Activated CD8-positive, alpha-beta T cell treated with anti-CD3 and anti-CD28 coated beads for 36 hours (primary cell): ENCODE results near the gene TDRD12. TPM values are rescaled to one million over a fixed set of nuclear protein-coding genes. Genes with fewer than 3 reads are reported as not detected.

Source experiments
- ATAC-seq: fragments of 200-7000 bp; cut with Tn5 transposase; one replicate; pipeline ENCODE4 v1.10.0; 2021; ENCODE audit warnings: mild to moderate bottlenecking, moderate library complexity
- CTCF ChIA-PET: fragments of 350-600 bp; sonication (Branson Sonifier 250); formaldehyde crosslinking; loops from one replicate; lab custom pipeline; 2021; ENCODE audit warnings: antibody characterized with exemption; lab: Charles Lee
- POLR2A ChIA-PET: fragments of 350-600 bp; sonication (Branson Sonifier 250); formaldehyde crosslinking; loops from one replicate; lab custom pipeline; 2021; ENCODE audit warnings: antibody characterized with exemption; lab: Charles Lee
- DNase-seq: peaks from one replicate; pipeline ENCODE4 v3.0.0-alpha.2; 2020
- H3K27ac Mint-ChIP-seq: one replicate; pipeline ENCODE4 v1.8.0; 2021; ENCODE audit warnings: mild to moderate bottlenecking, mixed read lengths
- H3K27me3 Mint-ChIP-seq: one replicate; pipeline ENCODE4 v1.8.0; 2021; ENCODE audit warnings: mixed read lengths
- H3K36me3 Mint-ChIP-seq: one replicate; pipeline ENCODE4 v1.8.0; 2021; ENCODE audit warnings: low read depth, mixed read lengths
- H3K4me1 Mint-ChIP-seq: one replicate; pipeline ENCODE4 v1.8.0; 2021; ENCODE audit warnings: low read depth, mixed read lengths
- H3K4me3 Mint-ChIP-seq: one replicate; pipeline ENCODE4 v1.8.0; 2021; ENCODE audit warnings: mild to moderate bottlenecking, moderate library complexity, mixed read lengths
- H3K9me3 Mint-ChIP-seq: one replicate; pipeline ENCODE4 v1.8.0; 2021; ENCODE audit warnings: mixed read lengths
- intact Hi-C: fragments of 100-400 bp; cut with micrococcal nuclease; formaldehyde crosslinking; loops from one replicate; pipeline ENCODE4 v1.10.0; 2022
- total RNA-seq, 2 experiments: library from RNA; stranded (reverse); gene quantifications; one replicate each; pipeline ENCODE4 v1.2.3, GENCODE V29; 2021
- TF ChIP-seq, protein P1 (sequence below): fragments of 200-600 bp; IDR thresholded peaks from one replicate; pipeline ENCODE4 v1.8.0; 2022; ENCODE audit warnings: antibody characterized with exemption, mild to moderate bottlenecking

TDRD12 gene
- total RNA-seq, 2 experiments from 2014 or later = 0.13 TPM; not detected in 1

- no peak for DNase-seq
- Mint-ChIP-seq H3K27ac (no peak overlapping the region), H3K9me3 (no peaks in the 10 kb centered on the region), H3K36me3 (no peaks in the 10 kb centered on the region), H3K4me3 (no peak overlapping the region), H3K27me3 (peaks cover 15% of the 10 kb centered on the region), H3K4me1 (peaks cover 13% of the 10 kb centered on the region)
- TF ChIP-seq, protein P1, sequence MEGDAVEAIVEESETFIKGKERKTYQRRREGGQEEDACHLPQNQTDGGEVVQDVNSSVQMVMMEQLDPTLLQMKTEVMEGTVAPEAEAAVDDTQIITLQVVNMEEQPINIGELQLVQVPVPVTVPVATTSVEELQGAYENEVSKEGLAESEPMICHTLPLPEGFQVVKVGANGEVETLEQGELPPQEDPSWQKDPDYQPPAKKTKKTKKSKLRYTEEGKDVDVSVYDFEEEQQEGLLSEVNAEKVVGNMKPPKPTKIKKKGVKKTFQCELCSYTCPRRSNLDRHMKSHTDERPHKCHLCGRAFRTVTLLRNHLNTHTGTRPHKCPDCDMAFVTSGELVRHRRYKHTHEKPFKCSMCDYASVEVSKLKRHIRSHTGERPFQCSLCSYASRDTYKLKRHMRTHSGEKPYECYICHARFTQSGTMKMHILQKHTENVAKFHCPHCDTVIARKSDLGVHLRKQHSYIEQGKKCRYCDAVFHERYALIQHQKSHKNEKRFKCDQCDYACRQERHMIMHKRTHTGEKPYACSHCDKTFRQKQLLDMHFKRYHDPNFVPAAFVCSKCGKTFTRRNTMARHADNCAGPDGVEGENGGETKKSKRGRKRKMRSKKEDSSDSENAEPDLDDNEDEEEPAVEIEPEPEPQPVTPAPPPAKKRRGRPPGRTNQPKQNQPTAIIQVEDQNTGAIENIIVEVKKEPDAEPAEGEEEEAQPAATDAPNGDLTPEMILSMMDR = no peak
- ChIA-PET POLR2A (no interaction called here), CTCF (interaction anchor here (0.6 kb wide), 1 partner anchor 124 kb away, joined by 3 read pairs; no protein-coding TSS in a partner anchor)
- ATAC-seq = no peak
- intact Hi-C loops = no loop called here
Observed at GRCh38 chr19:32823747-32824102, 104.2 kb downstream of the TDRD12 start.

DNA sequence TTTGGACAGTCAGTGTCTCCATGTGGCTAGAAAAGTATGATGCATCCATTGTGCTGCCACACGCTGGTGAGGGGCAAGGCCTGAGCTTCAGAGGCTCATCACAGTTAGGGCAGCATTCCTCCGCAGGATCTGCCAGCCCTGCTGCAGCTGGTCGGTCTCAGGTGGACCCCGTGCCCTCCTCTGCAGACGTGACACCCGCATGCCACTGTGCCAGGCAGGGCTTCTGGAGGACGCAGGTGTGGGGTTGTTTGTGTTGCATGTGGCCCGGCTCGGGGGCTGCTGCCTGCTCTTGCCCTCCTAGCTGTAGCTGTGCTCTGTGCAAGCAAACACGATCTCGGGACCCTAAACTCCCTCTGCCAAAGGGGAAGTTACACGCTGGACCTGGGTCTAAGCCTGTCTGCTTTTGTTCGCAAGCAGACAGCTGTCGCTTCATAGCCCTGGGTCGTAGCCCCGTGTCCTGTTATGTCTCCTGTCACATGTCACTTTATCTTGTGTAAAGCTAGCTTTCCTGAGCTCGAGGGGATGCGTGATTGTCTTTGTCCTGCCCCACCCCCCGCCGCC lies 104.7 kb downstream of the TDRD12 start:
- TF ChIP-seq, protein P1 = no peak
- Mint-ChIP-seq H3K4me1 (peaks cover 13% of the 10 kb centered on the region), H3K9me3 (no peaks in the 10 kb centered on the region), H3K27me3 (peaks cover 15% of the 10 kb centered on the region), H3K27ac (no peak overlapping the region), H3K4me3 (no peak overlapping the region), H3K36me3 (no peaks in the 10 kb centered on the region)
- intact Hi-C loops = no loop called here
- ChIA-PET CTCF (interaction anchor here (0.6 kb wide), 1 partner anchor 124 kb away, joined by 3 read pairs; no protein-coding TSS in a partner anchor), POLR2A (no interaction called here)
- no peak for DNase-seq
- no peak for ATAC-seq

- ATAC-seq (no peak), DNase-seq (no peak)
- Mint-ChIP-seq H3K27ac (no peak overlapping the region), H3K9me3 (no peaks in the 10 kb centered on the region), H3K4me3 (no peak overlapping the region), H3K36me3 (no peaks in the 10 kb centered on the region), H3K27me3 (peaks cover 12% of the 10 kb centered on the region), H3K4me1 (peaks cover 6% of the 10 kb centered on the region)
- POLR2A ChIA-PET = no interaction called here
- TF ChIP-seq, protein P1 = no peak
- intact Hi-C loops = no loop called here
- CTCF ChIA-PET = no interaction called here
Observed at GRCh38 chr19:32824916-32825608, 105.5 kb downstream of the TDRD12 start.

GRCh38 chr19:32828139-32828538 lies 108.6 kb downstream of the TDRD12 start:
- POLR2A ChIA-PET = no interaction called here
- CTCF ChIA-PET = interaction anchor here (1.0 kb wide), 1 partner anchor 228 kb away, joined by 3 read pairs; no protein-coding TSS in a partner anchor
- DNase-seq (no peak), ATAC-seq (no peak)
- Mint-ChIP-seq H3K4me3 (no peak overlapping the region), H3K36me3 (no peaks in the 10 kb centered on the region), H3K4me1 (no peaks in the 10 kb centered on the region), H3K9me3 (no peaks in the 10 kb centered on the region), H3K27me3 (peaks cover 12% of the 10 kb centered on the region), H3K27ac (no peak overlapping the region)
- intact Hi-C loops = no loop called here
- TF ChIP-seq, protein P1 = no peak

DNA sequence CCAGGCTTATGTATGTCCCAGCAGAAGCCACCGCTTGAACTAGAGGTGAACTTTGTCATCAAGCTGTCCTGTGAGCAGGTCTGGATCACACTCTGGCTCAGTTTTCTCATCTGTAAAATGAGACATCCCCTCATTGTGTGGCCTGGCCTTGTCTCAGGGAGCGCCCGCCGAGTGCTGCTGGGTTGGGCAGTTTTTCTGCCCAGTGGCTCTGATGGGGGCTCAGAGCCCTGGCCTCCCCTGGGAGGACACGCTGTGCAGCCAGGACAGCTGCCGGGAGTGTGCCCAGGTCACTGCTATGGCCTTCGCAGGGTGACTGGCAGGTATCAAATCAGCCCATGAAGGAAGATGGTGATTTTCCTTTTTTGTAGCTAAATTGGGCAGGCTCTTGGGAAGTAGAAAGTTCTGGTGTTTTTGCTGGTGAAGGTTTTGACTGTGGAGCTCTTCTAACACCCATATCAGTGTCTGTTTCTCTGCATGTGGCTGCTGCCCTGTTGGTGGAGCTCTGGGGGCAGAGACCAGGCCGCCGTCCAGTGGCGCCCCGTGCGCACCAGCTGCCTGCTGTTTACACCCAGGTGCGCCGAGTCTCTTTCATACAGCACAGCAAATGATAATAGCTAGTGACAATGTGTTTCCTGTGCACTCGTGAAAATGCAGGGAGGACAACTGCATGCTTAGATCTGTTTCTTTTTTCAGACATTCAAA lies 109.2 kb downstream of the TDRD12 start:
- Mint-ChIP-seq H3K27ac (no peak overlapping the region), H3K4me1 (no peaks in the 10 kb centered on the region), H3K4me3 (no peak overlapping the region), H3K9me3 (no peaks in the 10 kb centered on the region), H3K36me3 (no peaks in the 10 kb centered on the region), H3K27me3 (peaks cover 8% of the 10 kb centered on the region)
- intact Hi-C loops = no loop called here
- ChIA-PET CTCF (interaction anchor here (0.8 to 1.8 kb wide), 4 partner anchors 8 to 229 kb away, joined by 3 to 4 read pairs (median 4); no protein-coding TSS in a partner anchor), POLR2A (interaction anchor here (0.7 kb wide), 1 partner anchor 14 kb away, joined by 3 read pairs; no protein-coding TSS in a partner anchor)
- ATAC-seq (no peak), DNase-seq (no peak)
- TF ChIP-seq, protein P1 = no peak
